GM19452 (cell line): ENCODE results near the gene SRGAP1.
"Not testable (repeated sequence)": the region's sequence is repeated elsewhere in the genome, so short reads cannot be mapped to it uniquely, and the experiment has no call there.

Experiments used
- ATAC-seq: cut with Tn5 transposase; IDR thresholded peaks from one replicate; pipeline ENCODE4 v1.9.1; 2021; ENCODE audit not compliant: unreplicated experiment

SRGAP1 gene

DNA sequence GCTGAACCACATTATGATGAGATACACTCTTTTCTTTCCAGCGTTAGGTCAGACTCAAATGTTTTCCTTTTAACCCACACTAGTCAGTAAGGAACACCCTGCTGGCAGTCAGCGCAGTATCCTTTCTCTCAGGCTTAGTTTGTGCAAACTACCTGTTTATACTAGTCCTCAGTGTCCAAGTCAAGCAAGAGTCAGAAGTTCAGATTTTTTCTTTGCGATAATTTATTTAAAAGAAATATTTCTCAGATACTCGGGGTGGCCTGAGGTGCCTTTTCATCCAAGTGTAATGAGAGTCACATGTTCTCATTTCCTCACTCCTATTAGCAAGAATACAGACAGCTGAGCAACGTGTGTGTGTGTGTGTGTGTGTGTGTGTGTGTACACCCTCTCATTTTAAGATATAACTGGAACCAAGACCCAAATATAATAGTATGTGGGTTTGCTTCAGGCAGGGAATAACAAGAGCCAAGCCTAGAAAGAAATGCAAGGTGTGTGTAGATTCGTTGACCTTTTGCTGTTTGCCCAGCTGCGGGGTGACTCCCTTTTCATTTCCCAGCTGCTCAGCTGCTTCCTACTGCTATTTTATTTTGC lies 194.9 kb downstream of the SRGAP1 start:
- ATAC-seq = no peak

DNA sequence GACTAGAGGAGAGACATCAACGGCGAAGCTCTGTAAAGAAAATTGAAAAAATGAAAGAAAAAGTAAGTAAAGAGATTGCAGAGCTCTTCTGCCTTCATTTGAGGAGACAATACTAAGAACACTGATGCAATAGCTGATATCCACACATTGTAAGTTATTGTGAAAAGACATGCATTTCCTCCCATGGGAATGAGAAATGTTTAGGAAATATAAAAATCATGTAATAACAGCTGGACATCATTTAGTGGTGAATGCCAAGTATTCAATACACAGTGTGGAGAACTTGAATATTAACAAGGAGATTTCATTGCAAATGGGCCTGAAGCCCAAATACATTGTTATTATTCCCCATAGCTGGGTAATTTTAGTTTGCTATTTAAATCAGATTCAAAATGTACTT lies 198.4 kb downstream of the SRGAP1 start:
- no peak for ATAC-seq

DNA sequence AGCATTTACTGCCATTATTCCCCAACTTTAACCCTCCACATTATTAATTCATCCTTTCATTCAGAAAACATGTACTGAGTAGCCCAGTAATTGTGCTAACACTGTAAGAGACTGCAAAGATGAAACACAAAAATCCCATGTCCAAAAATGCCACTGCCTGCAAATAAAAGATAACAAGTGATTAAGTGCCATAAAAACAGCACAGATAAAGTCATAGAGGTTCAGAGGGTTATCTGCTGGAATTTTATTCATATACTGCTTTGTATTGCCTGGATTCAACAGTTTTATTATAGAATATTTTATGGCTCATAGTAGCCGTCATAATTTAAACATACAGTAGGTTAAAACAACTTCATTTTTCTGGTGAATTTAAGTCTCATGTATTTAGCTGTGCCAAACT lies 199.7 kb downstream of the SRGAP1 start:
- no peak for ATAC-seq

DNA sequence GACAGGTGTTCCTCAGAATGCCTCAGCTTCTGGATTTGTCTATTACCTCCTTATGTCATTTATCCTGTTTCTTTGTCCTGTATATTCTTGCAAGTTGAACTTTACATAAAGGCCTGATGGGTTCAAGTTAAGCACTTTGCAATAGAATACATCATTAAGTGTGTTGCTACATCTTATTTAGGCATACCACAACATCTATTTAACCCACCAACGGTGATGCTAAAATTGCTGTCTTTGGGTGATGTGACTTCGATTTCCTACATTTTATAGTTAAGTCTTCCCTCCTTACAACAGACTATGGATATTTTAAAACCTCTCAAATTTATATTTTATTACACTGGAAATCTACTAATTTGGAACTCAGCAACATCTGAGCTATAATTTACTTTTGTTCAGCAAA lies 206.6 kb downstream of the SRGAP1 start:
- no peak for ATAC-seq

DNA sequence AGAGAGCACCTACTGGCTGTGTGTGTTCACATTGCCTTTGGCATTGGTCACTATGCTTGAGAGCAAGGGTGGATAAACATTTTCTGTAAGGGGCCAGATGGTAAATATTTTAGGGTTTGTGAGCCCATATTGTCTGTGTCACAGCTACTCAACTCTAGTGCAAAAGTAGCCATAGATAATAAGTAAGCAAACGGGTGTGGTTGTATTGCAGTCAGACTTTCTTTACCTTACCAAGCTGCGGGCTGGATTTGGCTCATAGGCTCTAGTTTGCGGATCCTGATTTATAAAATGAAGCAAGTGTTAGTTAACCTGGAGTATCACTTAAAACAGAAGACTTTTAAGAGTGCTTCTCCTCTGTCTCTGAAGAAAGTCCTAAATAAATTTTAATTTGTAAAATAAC lies 208.6 kb downstream of the SRGAP1 start:
- ATAC-seq = no peak

DNA sequence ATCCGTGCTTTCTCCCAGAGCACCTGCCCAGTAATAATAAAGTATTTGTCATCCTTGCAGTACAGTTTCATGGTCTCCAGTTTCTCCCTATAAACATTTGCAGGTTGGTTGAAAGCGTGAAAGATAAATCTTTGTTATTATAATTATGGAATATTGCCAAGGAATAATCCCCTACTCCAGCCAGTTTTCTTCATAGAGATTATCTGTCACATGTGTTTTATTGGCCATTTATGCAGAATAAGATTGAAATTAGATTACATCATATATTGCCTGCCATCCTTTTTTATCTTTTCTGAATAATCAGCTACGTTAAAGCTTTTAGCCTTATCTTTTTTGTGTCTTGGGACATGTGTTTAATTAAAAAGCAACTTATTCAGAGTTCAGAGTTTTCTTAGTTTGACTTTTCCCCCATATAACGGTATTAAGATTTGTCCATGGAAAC lies 209.6 kb downstream of the SRGAP1 start:
- no peak for ATAC-seq

DNA sequence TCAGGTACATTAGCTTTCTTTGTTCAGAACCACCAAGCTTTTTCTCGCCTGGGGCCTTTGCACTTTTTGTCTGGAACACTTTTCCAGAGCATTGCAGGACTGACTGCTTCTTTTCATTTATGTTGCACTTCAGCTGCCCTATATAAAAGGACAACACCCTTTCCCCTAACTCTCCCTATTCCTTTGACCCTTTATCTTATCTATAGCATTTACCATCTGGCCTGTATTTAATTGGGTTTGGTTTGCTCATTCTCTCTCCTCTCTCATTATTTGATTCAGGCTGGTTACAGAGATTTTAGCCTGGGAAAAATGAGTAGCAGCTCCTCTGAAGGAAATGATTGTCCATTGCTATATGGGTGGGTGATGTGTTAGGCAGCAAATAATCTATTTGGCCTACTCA lies 212.2 kb downstream of the SRGAP1 start:
- no peak for ATAC-seq

DNA sequence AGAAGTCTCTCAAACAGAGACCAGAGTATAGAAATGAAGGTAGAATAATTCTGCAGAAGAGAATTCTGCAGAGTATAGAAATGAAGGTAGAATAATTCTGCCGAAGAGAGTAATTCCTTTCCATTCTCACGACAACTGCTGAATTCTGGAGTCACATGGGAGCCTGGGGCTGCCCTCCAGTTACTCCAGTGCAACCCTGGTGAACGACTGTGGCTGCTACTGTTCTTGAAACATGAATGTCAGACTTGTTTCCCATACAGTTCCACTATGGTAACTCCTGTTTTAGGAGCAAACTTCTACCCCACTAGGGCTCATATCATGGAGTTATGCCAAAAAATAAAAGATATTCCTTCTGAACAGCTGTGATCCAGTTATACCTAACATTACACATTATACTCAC lies 213.2 kb downstream of the SRGAP1 start:
- no peak for ATAC-seq

DNA sequence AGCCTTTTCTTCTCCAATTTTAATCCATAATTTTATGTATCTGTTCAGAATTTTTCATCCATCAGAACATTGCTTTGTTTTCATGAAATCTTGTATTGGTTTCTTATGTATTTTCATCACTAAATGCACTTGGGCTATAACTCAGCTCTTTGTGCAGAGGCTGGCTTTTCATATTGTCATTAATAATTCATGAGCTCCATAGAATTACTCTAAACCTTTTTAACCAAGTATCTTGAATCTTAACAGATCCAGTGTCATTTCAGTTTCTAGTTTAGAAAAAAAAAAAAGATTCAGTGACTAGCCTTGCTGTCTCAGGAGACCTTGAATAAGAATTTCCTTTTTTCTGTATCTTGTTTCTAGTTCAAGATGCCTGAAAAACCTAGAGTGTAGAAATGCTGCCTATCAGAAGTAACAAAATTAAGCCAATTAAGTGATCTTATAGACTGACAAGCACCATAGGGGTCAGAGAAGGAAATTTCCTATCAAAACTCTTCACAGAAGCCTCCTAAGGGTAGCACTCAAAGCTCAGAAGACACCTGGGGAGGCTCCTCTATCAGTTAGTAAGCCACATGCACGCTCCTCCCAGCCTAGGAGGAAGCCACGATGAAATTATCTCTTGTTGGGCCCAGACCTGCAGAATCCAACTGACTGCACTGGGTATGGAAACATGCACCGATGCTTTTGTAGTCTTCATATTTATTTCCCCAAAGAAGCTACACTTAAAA lies 214.2 kb downstream of the SRGAP1 start:
- ATAC-seq = no peak

DNA sequence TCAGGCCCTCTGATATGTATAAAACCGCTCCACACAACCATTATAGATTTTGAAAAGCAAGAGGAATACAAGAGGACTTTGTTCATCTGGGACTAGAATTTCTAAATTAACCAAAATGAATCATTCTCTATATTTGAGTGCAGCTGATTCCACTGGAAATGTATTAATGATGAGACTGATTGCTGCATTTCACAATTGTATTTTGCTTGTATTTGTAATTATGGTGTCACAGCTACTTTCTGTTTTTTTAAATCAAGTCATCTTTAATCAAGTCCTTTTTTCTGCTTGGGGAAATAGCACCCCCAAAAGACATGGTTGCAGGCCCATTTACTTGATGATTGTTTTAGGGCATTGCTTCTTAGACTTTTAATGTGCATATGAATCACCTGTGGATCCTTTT lies 215.2 kb downstream of the SRGAP1 start:
- ATAC-seq = no peak

DNA sequence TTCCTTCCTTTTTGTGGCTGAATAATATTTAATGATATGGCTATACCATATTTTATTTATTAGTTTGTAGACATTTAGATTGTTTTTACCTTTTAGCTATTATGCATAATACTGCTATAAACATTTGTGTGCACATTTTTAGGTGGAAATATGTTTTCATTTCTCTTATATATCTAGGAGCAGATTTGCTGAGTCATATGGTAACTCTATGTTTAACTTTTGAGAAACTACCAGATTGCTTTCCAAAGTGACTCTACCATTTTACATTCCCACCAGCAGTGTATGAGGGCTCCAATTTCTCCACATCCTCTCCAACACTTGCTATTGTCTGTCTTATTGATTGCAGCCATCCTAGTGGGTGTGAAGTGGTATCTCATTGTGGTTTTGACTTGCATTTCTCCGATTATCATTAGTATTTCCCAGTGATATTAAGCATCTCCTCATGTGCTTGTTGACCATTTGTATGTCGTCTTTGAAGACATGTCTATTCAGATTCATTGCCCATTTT lies 217.4 kb downstream of the SRGAP1 start:
- no peak for ATAC-seq

DNA sequence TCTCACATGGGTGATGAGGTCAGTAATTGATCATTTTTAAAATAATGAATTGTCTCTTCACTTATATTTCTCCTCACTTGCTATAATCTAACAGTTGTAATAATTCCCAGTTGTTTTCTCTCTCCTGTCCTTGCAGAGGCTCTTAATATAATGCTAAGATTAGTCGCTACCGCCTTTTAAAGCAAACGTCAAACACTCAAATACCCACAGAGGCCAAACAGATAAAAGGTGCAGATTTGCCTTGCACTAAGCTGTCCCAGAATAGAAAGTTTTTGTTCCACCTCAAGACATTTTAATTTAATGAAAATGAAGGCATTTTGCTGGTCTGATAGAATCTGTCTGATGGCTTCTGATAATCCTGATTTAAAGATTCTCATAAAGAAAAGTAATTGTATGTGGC lies 218.6 kb downstream of the SRGAP1 start:
- ATAC-seq = no peak

DNA sequence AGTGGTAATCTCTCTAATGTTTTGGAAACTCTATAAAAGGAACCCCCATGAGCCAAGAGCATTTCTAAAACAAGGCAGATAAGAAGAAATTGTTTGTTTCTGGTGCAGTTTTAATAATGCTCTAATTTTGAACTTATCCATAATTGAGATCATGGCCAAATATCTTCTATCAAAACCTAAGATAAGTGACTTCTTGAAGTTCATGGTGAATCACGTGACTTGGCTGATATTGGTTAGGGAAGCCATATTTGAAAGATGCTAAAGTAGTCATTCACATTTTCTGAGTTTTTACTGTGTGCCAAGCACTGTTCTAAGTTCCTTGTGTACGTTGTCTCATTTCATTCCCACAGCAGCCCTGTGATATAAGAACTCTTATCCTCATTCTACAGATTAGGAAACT lies 219.7 kb downstream of the SRGAP1 start:
- ATAC-seq = no peak

DNA sequence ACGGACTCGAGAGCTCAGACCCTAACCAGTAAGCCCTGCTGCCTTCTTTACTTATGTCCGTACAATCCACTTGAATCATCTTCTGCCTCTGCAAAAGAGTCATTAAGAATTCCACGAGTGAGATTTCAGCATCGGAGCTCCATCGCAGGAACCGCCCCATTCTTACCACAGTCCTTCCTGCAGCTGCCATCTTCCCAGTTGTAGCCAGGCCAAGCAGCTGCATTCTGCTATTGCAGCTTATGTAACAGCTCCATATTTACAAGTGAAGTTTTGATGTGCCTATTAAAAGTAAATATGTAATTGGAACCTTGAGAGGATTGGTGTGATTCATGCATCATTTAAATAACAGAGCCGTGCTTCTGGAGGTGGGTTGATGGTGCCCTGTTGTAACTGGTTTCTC lies 220.2 kb downstream of the SRGAP1 start:
- ATAC-seq = no peak

DNA sequence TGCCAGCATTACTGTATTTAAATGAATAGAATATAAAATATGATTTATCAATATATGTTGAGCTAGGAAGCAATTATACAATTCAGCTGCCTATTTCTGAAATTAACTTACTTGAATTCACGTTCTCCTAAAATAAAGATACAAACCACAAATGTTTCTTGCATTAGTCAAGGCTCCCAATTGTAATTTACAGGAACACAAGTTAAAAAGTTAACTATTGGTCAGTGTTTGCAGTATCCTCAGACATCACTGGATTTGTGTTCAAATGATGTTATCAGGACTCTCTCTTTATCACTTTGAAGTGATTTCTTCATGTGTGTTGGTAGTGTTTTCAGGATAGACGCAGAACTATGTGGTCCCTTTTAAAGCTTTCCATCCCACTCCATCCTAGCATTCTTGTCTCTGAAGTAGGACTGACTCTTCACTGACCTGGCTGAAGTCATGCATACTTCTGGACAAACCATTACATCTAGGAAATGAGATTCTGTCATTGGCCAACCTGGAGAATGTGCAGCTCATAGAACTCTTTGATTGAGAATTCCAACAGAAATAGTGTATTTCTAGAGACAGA lies 221.5 kb downstream of the SRGAP1 start:
- no peak for ATAC-seq

DNA sequence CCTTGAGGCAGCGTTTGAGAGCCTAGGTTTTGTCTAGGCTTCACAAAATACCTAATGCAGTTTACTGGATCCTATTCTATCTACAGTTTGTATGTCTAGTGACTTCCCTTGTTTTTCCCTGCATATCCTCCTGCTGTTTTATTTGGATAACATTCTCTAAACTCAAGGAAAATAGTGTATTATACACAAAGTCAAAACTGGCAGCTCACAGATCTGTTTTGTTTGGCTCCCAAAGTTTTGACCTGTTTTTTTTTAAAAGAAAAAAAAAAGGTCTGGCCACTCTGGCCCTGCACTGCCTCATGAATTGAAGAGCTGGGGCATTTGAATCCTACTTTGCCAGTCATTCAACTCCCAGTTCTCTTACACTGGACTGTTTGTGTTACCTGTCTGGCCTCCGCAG lies 222.3 kb downstream of the SRGAP1 start:
- no peak for ATAC-seq

DNA sequence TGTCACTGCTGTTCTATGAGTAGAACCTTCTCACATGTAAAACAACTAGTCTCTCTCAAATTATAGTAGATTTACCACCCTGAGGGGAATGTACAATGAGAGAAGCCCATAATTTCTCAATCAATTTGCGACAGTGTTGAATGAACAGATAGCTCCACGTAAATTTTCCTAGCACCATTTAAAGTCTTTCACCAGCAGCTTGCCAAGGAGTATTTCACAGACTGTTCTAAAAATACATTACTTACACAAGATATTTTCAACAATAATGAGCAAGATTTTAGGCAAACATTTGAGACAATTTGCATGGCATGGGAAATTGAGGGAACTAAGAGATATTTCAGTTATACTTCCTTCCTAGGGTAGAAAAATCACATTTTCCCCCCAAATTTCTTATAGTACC lies 226.0 kb downstream of the SRGAP1 start:
- no peak for ATAC-seq

DNA sequence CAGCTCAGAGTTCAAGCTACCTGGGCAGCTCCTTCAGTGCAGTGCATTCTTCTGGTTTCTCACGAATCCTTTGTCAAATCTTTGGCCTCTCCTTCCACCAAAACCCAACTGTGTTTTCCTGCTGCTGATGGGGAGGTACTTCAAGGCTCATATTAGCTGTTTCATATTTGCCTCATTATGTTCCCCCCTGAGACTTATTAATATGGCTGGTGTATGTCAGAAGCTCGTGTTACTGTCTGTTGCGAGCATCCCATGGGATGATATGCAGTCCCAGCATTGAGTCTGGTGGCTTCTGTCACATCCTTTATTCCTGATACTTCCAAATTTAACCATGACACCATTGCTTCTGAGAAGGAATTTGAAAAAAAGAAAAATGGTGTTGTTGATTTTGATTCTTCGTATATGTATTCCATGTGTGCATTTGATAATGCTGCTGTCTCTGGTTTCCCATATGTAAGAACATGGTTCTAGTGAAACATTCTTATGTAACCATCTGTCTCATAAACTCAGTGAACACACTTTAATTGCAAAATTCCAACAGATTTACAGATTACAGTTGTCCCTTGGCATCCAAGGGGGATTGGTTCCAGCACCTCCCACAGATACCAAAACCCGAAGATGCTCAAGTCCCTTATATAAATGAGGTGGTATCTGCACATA lies 228.5 kb downstream of the SRGAP1 start:
- ATAC-seq = no peak

DNA sequence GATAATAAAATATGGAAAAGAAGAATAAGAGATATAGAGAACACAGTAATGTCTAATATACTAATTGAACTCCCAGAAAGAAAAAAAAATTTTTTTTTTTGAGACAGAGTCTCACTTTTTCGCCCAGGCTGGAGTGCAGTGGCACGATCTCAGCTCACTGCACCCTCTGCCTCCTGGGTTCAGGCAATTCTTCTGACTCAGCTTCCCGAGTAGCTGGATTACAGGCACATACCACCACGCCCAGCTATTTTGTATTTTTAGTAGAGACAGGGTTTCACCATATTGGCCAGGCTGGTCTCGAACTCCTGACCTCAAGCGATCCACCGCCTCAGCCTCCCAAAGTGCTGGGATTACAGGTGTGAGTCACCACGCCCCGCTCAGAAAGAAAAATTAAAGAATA lies 232.1 kb downstream of the SRGAP1 start:
- ATAC-seq = not testable (repeated sequence)

DNA sequence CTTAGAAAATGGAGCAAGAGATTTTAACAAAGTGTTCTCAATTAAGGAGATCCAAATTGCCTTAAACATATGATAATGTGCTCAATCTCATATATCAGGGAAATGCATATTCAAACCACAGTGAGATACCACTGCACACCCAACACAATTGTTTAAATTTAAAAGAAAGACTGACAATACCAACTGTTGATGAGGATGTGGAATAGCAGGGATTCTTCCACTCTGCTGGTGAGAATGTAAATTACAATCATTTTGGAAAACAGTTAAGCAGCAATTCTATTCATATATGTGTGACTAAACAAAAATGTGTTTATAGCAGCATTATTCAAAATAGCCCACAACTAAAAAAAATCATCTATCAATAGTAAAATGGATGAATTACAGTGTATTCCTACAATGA lies 233.4 kb downstream of the SRGAP1 start:
- no peak for ATAC-seq

DNA sequence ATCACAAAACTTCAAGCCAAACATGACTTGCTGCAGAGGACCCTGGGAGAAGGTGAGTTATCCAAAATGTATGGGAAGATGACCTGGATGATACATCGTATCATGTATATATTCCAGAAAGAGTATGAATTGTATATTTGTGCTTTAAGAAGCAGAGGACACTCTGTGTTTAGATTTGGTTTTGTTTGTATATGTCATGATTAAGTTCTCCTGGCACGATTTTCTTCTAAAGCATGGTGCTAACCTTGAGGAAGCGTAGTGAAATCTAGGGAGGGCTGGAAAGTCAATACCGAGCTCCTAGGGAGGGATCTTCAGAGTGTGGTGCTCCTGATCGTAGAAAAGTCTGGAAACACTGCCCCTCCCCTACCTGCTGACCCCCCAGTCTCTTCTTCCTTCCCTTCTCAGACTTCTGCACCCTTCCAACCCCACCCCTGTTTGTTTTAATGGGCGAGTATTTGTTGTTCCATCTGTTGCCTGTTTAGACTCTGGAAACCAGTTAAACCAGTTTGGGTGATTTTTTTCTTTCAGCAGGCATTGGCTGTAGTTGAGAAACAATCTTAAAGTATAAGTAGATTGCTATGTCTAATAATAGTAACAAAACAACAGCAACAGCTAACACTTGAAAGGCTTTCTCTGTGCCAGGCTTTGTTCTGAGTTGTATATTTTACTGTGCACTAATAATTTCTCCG lies 236.0 kb downstream of the SRGAP1 start:
- no peak for ATAC-seq
